Amniotic epithelial cell (primary cell): ENCODE data around the gene TSFM.

Experiments used
- DNase-seq: peaks from one replicate; pipeline ENCODE4 v3.0.0-alpha.2; 2010; ENCODE audit warnings: low read depth

TSFM gene

DNA sequence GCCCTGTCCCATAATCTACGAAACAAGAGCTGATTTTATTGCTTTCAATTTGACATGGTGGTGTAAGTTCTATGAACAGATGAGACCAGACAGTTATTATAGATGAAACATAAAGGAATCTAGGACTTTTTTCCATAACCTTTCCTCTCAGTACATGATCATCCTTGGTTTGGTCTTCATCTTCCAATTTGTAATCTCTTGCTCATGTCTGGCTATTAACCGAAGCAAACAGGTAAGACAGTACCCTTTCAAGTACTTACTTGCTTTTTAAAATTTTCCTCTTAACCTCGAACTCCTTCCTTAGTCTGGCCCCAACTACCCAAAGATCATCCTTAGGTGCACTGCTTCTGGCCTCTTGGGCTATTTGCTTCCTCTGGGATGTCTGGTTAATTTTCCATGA is 36.6 kb upstream of the TSFM start:
- no peak for DNase-seq

DNA sequence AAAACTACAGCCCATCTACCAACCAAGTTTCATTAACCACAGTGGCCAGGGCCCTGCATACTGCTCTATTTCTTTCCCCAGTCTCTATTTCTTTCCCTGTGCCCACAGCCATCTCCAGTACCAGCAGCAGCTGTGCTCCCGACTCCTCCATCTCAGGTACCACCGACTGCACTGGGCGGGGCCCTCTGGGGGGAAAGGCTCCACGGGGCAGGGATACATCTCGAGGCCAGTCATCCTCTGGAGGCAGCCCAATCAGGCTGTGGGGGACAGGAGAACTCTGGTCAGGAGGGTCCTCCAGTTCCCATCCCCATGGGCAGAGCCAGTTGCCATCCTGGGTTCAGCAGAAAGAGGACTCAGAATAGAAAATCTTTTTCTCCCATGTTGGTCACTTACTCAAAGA is 33.5 kb upstream of the TSFM start:
- no peak for DNase-seq

DNA sequence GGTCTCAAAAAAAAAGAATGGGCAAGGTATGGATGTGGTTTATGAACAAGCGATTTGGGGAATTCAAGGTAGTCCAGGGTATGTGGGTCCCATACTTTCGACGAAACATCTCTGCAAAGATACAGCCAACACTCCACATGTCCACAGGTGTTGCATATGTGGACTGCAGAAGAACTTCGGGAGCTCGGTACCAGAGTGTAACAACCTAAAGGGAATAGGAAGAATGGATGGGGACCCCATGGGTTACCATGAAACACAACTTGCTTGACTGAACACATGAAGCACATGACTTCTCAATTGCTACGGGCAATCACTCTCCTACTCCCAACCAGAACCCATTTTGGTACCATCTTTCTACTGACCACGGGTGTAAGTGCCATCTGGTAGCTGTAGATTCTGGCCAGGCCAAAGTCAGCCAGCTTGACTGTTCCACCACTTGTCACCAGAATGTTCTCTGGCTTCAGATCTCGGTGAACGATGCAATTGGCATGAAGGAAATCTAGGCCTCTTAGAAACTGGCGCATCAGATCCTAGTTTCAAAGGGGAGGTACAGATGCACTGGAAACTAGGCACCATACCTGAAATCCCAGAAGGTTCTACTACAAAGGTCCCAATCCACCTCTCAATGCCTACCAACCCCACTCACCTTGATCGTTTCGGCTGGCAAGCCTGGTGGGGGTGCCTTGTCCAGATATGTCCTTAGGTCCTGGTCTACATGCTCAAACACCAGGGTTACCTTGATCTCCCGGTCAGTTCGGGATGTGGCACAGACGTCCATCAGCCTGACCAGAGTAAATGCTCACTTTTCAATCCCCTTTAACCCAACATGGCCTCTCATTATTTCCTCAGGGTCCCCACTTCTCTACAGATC is 31.8 kb upstream of the TSFM start:
- DNase-seq = no peak

DNA sequence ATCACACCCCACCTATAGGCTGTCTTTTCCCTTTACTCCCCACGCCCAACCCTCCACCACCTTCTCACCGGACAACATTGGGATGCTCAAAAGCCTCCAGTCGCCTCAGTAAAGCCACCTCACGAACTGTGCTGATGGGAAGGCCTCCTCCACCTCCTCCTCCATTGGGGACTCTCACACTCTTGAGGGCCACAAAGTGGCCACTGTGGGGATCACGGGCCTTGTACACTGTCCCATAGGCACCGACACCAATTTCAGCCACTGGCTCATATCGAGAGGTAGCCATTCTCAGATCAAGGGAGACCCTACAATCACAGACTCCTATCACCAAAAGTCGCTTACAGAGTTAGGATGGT is 31.2 kb upstream of the TSFM start:
- no peak for DNase-seq

DNA sequence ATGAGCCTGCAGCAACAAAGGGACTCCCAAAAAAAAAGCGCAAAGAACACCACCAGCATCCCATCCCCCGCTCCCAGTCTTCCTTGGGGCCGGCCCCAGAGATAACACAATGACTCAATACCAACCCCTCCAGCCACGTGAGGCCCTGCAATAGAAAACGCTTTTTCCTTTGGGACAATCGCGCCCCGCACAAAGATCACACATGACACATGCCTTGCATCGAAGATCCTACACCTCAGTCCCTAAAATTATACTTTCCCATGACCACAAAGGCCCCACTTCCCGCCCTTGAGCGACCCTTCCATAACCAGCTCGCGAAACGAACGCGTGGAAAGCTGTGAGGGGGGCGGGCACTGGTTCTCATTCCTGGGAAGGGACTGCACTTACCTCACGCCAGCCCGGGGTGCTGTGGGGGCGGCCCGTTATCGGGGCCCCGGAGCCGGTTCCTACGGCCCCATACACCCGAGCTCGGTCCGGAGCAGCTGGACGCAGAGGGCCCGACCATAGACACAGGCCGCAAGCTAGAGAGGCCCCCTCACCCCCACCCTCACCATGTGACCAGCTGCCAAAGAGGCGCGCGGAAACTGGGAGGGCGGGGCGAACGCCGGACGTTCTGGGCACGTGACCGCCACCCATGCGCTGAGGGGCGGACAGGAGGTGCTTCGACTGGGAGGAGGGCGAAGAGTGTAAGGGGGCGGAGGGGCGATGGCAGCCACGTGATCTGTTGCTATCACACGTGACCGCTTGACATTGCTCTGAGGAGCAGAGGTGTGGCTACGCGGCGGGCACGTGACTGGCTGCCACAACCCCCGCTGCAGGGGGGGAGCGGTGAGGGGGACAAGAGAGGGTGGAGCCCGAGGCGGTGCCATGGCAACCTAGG is 30.6 kb upstream of the TSFM start, which contains the start of gene CDK4:
Gene CDK4 (minus strand): TSS at position 523 of the 880 bp plus-strand sequence. CDS start 593 bp downstream, outside the sequence.
- peak; percentile 100 for DNase-seq

DNA sequence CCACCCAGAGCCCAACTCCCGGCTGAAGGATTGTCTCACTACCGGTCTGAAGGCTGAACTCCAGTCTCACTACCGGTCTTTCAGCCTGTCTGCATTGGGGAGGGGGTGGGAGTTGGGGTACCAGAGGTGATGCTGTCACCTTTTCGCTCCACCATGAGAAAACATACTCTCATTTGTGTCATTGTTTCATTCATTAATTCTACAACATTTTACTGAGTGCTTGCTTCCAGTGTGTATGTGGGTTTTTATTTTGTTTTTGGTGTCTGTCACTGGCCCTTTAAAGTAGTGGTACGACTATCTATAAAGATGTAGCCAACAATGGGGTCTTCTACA is 30.0 kb upstream of the TSFM start:
- no peak for DNase-seq

DNA sequence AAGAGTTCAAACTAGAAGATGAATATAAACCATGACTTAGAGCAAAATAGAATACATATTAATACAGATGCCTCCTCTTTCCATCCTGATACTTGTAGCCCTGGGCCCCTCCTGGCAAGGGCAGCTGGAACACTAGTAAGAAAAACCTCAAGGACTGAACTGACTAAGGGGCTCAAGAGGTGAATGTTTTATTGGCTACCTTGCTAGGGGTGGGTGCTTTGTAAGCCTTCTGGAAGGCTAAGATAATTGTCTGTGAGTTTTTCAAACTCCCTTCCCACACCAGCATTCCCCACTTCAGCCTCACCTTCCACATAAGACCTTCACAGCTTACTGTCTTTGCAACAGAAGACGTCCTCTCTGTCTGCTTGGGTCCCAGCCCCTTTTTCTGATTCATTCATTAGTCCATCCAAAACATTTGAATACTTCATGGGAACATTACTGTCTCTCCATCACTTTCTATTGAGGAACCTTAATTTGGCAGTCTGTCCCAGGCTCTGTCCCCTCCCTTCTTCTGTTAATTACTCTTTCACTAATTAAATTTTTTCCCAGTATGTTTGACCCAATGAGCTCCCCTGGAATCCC is 28.7 kb upstream of the TSFM start:
- DNase-seq = no peak

DNA sequence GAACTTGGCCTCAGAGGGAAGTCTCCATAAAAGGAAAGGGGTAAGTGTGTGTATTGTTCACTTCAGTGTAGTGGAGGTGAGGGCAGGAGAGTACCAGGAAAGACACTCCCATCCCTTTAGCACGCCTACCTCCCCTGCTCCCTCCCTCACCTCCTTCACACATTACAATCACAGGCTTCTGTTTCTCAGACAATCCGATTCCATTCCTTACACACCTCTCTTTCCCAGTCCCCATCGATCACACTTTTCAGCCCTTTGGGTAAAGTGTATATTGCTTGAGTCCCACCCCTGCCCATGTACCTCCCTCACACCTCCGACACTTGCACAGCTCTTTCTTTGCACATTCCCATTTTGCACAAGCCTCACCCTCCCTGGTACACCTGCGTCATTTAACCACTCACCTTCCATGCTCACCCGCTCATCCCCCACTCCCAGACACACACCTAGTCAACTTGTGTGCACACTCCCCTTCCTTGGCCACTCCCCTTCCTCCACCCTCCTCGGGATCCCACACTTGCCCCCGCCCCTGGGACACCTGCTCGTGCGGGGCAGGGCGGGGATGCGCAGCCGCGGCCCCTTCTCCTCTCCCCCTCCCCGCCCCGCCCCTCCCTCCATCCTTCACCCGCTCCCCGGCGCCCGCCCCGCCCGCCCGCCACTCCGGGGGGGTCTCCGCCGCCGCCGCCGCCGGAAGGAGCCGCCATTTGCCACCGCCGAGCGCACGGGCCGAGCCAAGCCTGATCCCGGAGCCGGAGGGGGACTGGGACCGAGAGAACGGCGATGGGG is 28.0 kb upstream of the TSFM start, which contains the start of gene MARCHF9:
Gene MARCHF9 (plus strand): TSS at position 693 of the 783 bp plus-strand sequence. CDS start 426 bp downstream, outside the sequence.
- no peak for DNase-seq

DNA sequence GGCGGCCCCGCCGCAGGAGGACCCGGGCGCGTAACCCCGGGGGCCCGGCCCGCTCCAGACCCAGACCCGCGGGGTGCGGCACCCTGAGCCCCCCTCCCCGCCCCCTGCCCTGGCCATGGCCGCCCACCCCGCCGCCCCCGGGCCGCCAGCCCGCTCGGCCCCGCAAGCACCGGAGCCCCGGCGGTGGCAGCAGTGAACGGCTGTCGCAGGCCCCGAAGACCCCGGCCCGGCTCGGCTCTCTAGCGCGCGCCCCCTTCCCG is 27.5 kb upstream of the TSFM start:
- DNase-seq = no peak

DNA sequence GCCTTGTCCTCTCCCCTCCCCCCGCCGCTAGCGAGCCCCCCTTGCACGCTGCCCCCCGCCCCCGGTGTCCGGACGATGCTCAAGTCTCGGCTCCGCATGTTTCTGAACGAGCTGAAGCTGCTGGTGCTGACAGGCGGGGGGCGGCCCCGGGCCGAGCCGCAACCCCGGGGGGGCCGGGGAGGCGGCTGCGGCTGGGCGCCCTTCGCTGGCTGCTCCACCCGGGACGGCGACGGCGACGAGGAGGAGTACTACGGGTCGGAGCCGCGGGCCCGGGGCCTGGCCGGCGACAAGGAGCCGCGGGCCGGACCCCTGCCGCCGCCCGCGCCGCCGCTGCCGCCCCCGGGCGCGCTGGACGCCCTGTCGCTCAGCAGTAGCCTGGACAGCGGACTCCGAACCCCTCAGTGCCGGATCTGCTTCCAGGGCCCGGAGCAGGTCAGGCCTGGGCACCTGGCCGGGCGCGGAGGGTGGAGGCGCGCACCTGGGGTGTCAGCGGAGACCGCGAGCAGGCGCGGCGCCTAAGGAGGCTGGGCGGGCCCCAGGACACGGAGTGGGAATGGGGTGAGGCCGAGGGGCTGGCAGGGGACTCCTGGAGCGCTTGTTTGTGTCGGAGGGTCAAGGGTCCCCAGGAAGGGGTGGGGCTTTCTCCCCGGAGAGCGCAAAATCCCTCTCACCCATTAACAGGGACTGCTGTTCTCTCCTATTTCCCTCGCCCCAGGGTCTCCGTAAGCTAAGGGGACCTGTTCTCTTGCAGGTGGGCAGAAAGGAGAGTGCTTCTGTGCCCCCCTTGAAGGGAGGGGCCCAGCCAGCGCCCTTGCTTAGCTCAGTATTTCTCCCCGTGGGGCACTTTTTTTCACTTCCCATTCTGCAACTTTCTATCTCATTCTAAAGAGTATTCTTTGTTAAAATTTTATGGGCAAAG is 26.9 kb upstream of the TSFM start:
- no peak for DNase-seq

DNA sequence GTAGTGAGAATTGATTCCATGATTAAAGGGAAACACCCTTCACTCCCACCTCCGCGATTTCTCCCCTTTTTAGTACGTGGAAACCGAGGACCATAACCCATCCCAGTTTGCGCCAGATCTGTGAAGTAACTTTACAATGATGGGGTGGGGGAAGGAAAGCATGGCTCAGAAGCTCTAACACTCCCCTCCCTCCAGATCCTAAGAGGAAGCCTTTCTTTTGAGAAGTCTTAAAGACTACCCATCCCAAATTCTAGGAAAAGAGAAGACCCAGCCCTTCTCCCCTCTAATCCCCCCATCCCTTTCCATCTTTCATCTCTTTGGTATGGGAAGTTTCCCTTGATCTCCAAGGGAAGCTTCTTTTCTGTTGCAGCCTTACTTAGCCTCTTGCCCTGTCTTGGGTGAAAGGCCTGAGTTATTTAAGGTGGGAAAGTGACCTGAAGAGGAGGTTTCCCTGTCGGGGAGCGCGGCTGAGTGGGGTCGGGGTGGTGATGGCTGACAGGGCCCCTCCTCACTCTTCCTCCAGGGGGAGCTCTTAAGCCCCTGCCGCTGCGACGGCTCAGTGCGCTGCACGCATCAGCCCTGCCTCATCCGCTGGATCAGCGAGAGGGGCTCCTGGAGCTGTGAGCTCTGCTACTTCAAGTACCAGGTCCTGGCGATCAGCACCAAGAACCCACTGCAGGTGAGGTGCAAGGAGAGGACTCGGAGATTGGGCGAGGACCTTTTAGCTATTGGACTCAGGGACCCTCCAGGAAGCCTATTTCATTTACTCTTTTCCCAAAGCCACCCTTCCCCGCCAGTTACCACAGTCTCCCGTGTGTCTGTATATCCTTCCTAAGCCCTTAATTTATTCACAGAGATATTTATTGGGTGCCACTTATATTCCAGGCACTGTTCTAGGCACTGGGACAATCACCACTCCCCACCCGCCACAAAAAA is 25.9 kb upstream of the TSFM start:
- DNase-seq = peak; percentile 21

DNA sequence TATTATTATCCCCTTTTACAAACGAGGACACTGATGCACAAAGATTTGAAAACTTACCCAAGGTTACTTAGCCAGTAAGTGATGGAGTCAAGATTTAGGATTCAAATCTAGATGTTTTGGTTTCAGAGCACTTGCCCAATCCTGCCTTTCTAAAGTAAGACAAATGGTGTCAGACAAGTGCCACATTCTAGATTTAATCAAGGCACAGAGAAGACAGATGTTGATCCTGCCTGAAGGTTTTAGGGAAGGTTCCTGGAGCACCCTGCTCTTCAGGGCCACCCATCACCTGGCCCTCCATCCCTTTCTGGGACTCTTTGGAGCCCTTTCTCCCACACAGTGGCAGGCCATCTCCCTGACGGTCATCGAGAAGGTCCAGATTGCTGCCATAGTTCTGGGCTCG is 24.8 kb upstream of the TSFM start:
- DNase-seq = no peak

DNA sequence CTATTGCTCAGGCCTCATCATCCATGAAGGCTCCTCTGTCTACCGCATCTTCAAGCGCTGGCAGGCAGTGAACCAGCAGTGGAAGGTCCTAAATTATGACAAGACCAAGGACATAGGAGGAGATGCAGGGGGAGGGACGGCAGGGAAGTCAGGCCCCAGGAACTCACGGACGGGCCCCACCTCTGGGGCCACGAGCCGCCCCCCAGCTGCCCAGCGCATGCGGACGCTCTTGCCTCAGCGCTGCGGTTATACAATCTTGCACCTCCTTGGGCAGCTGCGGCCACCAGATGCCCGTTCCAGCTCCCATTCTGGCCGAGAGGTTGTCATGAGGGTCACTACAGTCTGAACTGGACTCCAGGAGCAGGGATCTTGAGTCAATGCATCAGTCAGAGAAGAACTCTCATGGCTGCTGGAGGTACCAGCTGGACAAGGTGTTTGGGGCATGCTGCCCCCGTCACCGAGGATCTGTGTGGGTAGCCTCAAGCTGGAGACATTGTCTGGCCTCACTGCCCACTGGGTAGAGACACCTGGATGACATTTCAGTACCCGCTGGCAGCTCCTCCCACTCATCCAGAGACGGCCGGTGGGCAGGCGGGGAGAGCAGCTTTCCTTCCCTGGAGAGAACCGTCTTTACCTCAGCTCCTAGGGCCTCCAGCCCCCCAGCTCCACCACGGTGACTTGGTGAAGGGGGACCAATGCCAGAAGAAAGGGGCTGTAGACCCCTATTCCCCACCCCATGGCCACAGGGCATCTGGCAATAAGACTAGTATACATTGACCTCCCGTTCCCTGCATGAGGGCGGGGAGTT is 23.8 kb upstream of the TSFM start:
- no peak for DNase-seq

DNA sequence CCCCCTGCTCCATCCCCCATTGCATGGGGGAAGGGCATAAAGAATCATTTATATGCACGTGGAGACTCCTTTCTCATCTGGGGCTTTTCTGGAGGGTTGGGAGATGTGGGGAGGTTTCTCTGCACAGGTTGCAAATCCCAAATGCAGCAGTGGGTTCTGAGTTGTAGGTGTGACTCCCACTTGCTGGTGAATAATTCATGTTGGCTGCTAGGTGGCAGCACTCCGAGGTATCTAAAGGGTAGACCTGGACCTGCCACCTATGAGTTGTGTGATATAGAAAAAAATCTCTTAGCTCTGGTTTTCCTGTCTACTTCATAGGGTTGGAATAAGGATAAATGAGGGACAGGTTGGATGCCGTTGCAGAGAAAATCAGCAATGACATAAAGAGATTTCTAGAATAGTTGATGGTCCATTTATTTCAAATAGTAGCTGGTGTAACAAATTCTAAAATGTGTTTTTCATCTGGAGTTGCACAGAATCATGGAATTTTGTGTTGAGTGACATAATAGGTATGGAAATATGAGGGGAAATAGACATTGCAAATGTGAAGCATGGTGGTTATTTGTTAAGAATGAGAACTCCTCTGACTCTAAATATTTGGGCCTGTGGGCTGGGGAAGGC is 23.1 kb upstream of the TSFM start:
- no peak for DNase-seq

DNA sequence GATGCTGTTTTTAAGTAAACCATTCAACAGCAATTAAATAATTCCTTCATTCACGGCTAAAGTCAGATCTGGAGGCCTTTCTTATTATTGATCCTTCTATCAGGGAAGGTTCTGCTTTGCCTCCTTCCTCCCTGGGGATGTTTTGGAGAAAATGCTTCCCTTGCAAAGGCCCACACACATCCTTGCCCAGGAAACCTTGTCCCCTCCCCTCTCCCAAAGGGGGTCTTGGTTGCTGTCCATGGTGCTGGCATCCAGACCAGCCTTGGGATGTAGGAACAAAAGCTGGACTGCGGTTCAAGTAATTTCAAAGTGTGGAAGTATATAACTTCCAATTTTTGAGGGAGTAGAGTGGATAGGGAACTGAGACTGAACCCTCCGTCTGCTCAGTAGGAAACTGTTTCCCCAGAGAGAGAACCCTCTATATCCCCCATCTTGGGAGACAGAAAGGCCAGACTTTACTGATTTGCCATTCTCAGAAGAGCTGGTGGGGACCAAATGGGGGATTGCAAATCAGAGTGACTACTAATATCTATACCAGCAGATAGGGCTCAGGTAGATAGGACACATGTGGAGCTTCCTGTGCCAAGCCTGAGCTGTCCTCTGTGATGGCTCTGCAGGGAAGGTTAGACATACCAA is 22.1 kb upstream of the TSFM start:
- no peak for DNase-seq

DNA sequence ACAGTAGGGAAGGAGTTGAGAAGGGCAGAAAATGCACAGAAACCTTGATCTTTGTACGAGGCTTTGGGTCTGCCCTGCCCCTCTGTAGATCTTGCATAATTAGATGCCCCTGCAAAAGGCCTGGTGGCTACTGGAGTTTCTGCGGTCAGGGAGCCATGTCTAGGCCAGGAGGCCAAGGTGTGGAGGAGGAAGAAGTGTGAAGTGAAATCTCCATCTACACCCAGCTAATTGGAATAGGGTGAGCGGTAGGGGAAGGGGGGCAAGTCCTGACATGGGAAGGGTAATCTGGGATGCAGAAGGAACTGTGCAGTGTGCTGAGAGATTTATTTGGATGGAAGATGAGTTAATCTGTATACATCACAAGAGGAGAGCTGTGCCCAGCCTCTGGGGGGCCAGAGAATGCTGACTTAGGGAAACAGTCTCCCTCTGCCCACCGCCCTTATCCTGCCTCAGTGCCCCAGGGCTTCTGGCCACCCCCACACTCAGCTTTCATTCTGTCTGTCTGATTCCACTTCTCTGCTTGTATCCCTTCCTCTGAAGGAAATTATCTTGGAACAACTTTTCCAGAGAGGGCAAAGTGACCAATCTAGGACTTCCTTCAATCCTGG is 21.1 kb upstream of the TSFM start:
- DNase-seq = no peak

DNA sequence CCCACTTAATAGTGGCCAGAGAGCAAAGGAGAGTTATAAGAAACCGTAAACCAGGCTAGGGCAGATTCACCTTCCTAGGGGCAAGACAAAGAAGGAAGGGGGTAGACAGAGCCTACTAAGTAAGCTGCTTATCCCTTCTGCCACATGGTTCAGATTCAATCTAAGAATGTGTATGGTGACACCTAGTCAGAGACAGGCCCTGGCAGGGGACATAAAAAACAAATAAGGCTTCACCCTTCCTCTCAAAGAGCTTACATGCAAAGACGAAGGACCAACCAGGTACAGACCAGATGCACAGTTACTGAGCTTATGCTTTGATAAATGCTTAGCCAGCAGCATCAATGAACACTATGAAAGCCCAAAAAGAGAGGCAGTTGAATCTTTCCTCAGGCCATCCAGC is 20.1 kb upstream of the TSFM start:
- DNase-seq = no peak
